ENCODE measurements around the gene JAKMIP1.
"Not testable (repeated sequence)": the region's sequence is repeated elsewhere in the genome, so short reads cannot be mapped to it uniquely, and the experiment has no call there.

JAKMIP1 gene

GRCh38 chr4:6228158-6229067 lies 28.1 kb upstream of the JAKMIP1 start:
- no peak for FAIRE-seq

GRCh38 chr4:6227412-6228157 lies 27.2 kb upstream of the JAKMIP1 start:
- no peak for FAIRE-seq

GRCh38 chr4:6226506-6226905 lies 26.2 kb upstream of the JAKMIP1 start:
- no peak for FAIRE-seq

DNA sequence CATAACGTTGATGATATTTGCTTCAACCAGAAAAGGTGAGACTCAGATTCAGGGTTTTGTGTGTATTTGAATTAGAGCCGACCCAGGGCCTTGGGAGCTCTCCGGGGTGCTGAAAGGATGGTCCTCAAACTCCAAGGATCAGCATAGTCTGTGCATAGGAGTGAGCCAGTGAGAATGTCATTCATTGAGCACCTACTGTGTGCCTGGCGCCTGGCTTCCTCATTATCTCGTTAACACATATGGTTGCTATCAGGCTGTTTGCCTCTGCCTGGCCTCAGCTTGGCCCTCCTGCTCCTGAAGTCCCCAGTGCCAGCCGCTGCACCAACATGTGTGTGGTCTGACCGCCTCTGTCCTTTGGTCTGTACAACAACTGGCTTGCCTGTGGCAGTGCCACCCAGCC lies 25.1 kb upstream of the JAKMIP1 start:
- no peak for FAIRE-seq

GRCh38 chr4:6224735-6225134 lies 24.4 kb upstream of the JAKMIP1 start:
- no peak for FAIRE-seq

GRCh38 chr4:6222761-6223292 lies 22.5 kb upstream of the JAKMIP1 start:
- FAIRE-seq: no peak

DNA sequence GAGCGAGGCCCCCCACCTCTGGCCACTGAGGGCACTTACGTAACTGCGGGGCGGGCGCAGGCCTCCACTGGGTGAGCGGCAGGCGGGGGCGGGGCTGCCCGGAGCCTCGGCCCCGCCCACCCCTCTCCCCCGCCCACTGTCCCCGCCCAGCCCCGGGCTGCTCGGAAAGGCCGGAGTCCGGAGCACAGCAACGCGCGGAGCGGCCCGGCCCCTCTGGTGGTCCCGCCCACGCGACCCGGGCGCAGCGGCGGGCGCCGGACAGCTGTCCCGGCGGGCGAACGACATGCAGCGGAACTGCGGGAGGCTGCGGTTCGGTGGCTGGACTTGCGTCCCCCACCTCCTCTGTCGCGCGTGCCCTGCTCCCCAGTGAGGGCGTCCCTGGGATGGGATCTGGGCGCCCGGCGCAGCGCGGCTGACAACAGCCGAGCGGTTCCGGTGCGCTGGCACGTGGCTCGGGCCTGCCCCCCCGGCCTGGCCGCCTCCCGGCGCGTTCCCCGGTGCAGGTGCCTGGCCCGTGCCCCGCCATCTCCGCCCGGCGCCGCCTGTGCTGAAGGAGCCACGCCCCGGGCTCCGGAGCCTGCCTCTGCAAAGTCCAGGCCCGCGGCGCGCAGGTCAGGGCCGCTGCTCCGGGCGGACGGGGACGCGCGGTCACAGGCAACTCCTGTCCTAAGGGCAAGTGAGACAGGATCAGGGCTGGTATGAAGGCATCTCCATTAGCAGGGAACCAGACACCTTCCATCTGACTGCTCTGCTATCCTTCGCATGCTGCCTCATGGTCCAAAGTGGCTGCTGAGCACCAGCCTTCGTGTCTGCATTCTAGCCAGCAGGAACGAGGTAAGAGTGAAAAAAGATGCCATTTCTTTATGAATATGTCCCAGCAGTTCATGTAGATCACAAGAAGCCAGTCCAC lies 21.8 kb upstream of the JAKMIP1 start:
- FAIRE-seq: no peak

GRCh38 chr4:6221301-6221850 lies 21.0 kb upstream of the JAKMIP1 start:
- FAIRE-seq: no peak

GRCh38 chr4:6217716-6218381 lies 17.5 kb upstream of the JAKMIP1 start:
- FAIRE-seq: no peak

GRCh38 chr4:6216588-6216987 lies 16.2 kb upstream of the JAKMIP1 start:
- no peak for FAIRE-seq

GRCh38 chr4:6209921-6210320 lies 9.6 kb upstream of the JAKMIP1 start:
- FAIRE-seq: no peak

DNA sequence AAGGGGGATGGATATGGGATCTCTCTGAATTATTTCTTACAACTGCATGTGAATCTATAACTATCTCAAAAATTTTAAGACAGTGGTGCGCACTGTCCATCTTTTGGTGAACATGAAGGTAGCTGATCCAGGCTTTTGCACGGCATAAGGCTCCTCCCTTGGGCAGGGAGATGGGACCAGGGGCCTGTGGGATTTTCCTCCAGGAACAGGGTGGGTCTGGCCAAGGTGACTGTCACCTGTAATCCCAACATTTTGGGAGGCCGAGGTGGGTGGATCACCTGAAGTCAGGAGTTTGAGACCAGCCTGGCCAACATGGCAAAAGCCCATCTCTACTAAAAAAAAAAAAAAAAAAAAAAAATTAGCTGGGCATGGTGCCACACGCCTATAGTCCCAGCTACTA lies 8.9 kb upstream of the JAKMIP1 start:
- FAIRE-seq: not testable (repeated sequence)

DNA sequence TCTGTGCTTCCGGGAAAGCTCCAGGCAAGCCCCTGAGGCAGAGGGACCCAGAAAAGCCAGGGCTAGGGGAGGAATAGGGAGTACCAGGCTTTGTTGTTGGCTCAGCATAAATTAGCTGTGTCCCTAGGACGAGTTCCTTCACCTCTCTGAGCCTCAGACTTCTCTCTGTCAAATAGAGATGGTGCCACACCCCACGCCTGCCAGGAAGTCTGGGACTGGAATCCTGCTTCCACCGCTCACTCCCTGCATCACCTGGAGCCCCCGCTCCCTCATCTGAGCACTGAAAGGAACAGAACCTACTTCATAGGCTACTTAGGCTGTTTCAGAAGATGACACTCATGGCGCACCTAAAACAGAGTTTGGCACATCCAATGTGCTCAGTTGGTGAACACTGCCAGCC lies 8.1 kb upstream of the JAKMIP1 start:
- no peak for FAIRE-seq

DNA sequence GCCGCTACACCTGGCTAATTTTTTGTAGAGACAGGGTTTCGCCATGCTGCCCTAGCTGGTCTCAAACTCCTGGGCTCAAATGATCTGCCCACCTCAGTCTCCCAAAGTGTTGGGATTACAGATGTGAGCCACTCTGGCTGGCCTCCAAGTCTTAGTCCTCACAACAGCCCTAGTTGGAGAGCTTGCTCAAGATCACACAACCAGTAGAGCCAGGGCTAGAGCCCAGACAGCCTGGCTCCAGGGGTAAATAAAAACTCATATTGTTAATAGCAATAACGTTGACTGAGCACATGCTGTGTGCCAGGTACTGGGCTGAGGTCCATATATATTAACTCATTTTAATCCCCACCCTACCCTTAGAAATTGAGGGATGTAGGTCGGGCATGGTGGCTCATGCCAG lies 7.3 kb upstream of the JAKMIP1 start:
- no peak for FAIRE-seq

DNA sequence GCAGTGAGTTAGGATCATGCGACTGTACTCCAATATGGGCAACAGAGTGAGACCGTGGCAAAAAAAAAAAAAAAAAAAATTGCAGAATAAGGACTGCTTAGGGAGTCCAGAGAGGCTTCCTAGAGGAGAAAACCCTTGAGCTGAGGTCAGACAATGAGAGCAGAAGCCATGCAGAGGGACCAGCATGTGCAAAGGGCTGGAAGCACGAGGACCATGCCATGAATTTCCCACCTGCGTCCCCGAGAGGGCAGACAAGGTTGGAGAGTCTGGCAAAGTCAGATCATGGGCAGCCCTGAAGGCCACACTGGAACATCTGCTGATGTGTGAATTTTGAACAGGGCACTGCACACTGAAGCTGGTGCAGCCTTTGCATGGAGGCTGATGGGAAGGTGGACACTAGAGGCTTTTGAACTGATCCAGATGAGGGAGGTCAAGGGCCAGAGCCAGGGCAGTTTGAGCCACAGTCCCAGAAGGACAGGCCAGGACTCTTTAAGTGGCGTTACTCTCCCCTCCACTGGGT lies 6.5 kb upstream of the JAKMIP1 start:
- no peak for FAIRE-seq

- no peak for FAIRE-seq
These were observed 5.6 kb upstream of the JAKMIP1 start for GRCh38 chr4:6205973-6206372.

GRCh38 chr4:6205567-6205931 lies 5.2 kb upstream of the JAKMIP1 start:
- FAIRE-seq: no peak

DNA sequence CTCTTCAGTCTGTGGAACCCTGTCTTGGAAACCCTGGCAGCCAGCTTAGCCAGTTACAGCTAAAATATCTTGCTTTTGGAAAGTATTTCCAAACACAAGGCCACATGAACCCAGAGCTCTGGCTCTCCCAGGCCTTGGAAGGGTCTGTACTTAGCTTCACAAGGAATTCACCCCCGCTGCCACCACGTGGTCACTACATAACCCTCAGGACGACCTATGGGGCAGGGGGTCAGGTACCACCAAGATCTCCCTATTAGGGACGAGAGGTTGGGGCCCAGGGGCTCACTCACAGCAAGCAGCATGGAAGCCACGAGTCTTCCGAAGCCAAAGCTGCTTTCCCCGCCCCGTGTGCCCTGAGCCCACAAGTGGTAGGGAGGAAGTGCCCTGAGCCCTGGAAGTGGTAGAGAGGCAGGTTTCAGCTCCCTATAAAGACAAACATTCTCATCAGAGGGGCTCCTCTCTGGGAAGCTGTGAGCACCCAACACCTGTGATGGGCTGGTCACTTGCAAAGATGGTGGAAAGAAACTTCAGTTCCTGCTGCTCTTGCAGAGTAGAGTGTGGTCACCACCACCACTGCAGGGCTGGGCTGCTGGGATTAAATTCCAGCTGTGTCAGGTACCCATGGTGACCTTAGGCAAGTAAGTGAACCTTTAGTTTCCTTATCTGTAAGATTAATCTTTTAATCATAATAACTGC lies 4.7 kb upstream of the JAKMIP1 start:
- no peak for FAIRE-seq

GRCh38 chr4:6204098-6204497 lies 3.7 kb upstream of the JAKMIP1 start:
- no peak for FAIRE-seq

DNA sequence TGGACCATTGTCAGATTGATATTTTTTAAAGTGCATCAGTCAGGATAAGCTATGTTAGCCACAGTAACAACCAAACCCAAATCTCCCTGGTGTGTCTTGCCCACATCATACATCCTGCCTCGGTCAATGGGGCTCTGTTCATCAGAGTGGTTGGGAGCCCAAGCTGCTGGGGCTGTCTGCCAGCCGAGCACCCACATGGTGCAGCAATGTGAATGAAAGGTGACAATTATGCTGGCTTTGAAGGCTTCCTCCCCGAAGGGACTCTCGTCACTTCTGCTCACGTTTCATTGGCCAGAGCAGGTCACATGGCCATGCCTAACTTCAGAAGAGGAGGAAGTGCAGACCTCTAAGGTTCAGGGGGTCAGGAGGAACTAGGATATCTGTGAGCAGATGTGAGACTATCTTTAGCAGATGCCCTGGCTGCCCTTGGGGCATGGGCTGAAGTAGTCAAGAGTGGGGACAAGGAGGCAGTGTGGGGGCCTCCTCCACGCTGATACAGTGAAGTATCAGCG lies 1.3 kb upstream of the JAKMIP1 start:
- FAIRE-seq: no peak

DNA sequence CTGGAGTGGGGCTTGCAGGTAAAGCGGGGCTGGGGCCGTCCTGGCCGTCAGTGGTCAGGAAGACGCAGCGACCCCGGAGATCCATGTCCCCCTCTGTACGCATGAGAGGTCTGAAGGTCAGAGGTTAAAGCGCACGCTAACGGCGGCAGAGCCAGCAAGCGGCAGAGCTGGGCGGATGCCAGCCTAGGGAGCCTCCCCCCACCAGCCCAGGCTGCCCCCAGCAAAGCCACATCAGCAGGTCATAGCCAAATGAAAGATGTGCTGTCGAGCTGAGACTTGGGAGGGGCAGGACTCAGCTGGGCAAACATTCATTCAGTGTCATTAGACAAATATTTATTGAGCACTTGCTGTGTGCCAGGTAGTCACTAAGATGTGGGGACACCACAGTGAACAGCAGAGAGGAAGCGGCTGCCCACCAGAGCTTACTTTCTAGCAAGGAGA lies 593 bp upstream of the JAKMIP1 start:
- FAIRE-seq: no peak

All from TTC549 (cell line).